Measurements from ENCODE around the gene DNAH14. TPM values are rescaled to one million over a fixed set of nuclear protein-coding genes. Genes with fewer than 3 reads are reported as not detected.
"Not testable (repeated sequence)": the region's sequence is repeated elsewhere in the genome, so short reads cannot be mapped to it uniquely, and the experiment has no call there.

The DNAH14 gene
- total RNA-seq, 3 donors from 2014 or later: 9.2 to 12.7 (median 10.0) TPM

- Histone ChIP-seq H3K4me1 (ENCODE audit: low read depth) (no peaks in the 10 kb centered on the region), H3K9me3 (no peaks in the 10 kb centered on the region), H3K4me3 (no peak overlapping the region), H3K36me3 (ENCODE audit: low read depth) (no peaks in the 10 kb centered on the region)
- no peak for DNase-seq
- intact Hi-C loops (cut with DNase I, micrococcal nuclease): no loop called here
- ATAC-seq: no peak
- TF ChIP-seq CTCF (IDR thresholded peaks at IDR 0.05): no peak
Measured at GRCh38 chr1:225380691-225381090, 451.2 kb downstream of the DNAH14 start.

- H3K4me1 ChIP-seq (ENCODE audit: low read depth); H3K4me3 ChIP-seq; DNase-seq; H3K9me3 ChIP-seq; H3K36me3 ChIP-seq (ENCODE audit: low read depth); ATAC-seq; intact Hi-C loops (cut with DNase I, micrococcal nuclease): not testable (repeated sequence)
Measured at GRCh38 chr1:225386860-225387259, 457.4 kb downstream of the DNAH14 start.

GRCh38 chr1:225388372-225388771, 458.9 kb downstream of the DNAH14 start:
- Histone ChIP-seq H3K4me1 (ENCODE audit: low read depth) (no peaks in the 10 kb centered on the region), H3K36me3 (ENCODE audit: low read depth) (no peaks in the 10 kb centered on the region), H3K4me3 (no peak overlapping the region), H3K9me3 (no peaks in the 10 kb centered on the region)
- TF ChIP-seq CTCF (IDR thresholded peaks at IDR 0.05): no peak
- ATAC-seq (no peak), DNase-seq (no peak)
- intact Hi-C loops (cut with DNase I, micrococcal nuclease): no loop called here

- H3K36me3 ChIP-seq (ENCODE audit: low read depth): no peaks in the 10 kb centered on the region
- H3K4me3 ChIP-seq: no peak overlapping the region
- DNase-seq (no peak), ATAC-seq (no peak)
- no peak for TF ChIP-seq CTCF (IDR thresholded peaks at IDR 0.05)
- H3K9me3 ChIP-seq: no peaks in the 10 kb centered on the region
- intact Hi-C loops (cut with DNase I, micrococcal nuclease): no loop called here
- no peaks in the 10 kb centered on the region for H3K4me1 ChIP-seq (ENCODE audit: low read depth)
Measured at GRCh38 chr1:225389843-225390242, 460.4 kb downstream of the DNAH14 start.

- no peaks in the 10 kb centered on the region for H3K36me3 ChIP-seq (ENCODE audit: low read depth)
Measured at GRCh38 chr1:225396357-225396756, 466.9 kb downstream of the DNAH14 start.

GRCh38 chr1:225400968-225401367, 471.5 kb downstream of the DNAH14 start:
- Histone ChIP-seq H3K36me3 (ENCODE audit: low read depth) (no peaks in the 10 kb centered on the region), H3K4me1 (ENCODE audit: low read depth) (no peaks in the 10 kb centered on the region), H3K9me3 (no peaks in the 10 kb centered on the region), H3K4me3 (no peak overlapping the region)
- no peak for TF ChIP-seq CTCF (IDR thresholded peaks at IDR 0.05)
- DNase-seq (no peak), ATAC-seq (no peak)
- intact Hi-C loops (cut with DNase I, micrococcal nuclease): no loop called here

More at GRCh38 chr1:225396357-225396756, 466.9 kb downstream of the DNAH14 start:
- Histone ChIP-seq H3K4me3 (no peak overlapping the region), H3K4me1 (ENCODE audit: low read depth) (no peaks in the 10 kb centered on the region), H3K9me3 (no peaks in the 10 kb centered on the region)
- DNase-seq (no peak), ATAC-seq (no peak)
- TF ChIP-seq CTCF (IDR thresholded peaks at IDR 0.05): no peak
- intact Hi-C loops (cut with DNase I, micrococcal nuclease): no loop called here
